SK-N-SH (cell line): ENCODE results near the gene EXOSC2. TPM values are rescaled to one million over a fixed set of nuclear protein-coding genes. Genes with fewer than 3 reads are reported as not detected.
A peak's percentile ranks its signal among the peaks of the same experiment; 100 is the strongest.

Experiments used
- CTCF ChIA-PET: fragments of 300-600, 350-600 bp; formaldehyde crosslinking; extraction: SDS; loops from one replicate; lab custom pipeline; 2021; lab: Yijun Ruan, JAX
- POLR2A ChIA-PET: fragments of 350-600 bp; sonication (Branson Sonifier 250); formaldehyde crosslinking; extraction: SDS; loops from one replicate; lab custom pipeline; 2020; ENCODE audit warnings: antibody characterized with exemption, inconsistent platforms; lab: Yijun Ruan, JAX
- DNase-seq: peaks from one replicate; pipeline ENCODE4 v3.0.0; 2012
- H2AFZ ChIP-seq: fragments of 200-600 bp; sonication (generic); 2 replicates; pipeline ENCODE4 v1.8.1; 2016; ENCODE audit warnings: antibody characterized with exemption, mild to moderate bottlenecking, low read depth
- H3F3A ChIP-seq: fragments of 200-600 bp; sonication (generic); replicated peaks from 2 replicates; pipeline ENCODE3; 2016; ENCODE audit warnings: antibody characterized with exemption, mild to moderate bottlenecking; ENCODE audit not compliant: insufficient read depth
- H3K27ac ChIP-seq, 2 experiments: fragments of 200-500 bp in 1 of 2; fragments of 200-600 bp in 1 of 2; sonication (Bioruptor generic) in 1 of 2; sonication (generic), shearing (Covaris generic) in 1 of 2; 2 replicates each; pipeline versions ENCODE4 v1.5.1 to v1.6.1; 2014 to 2016; ENCODE audit warnings: low read depth in 2 of 2, inconsistent platforms in 1 of 2, low read length in 1 of 2, mild to moderate bottlenecking in 1 of 2, mixed read lengths in 1 of 2
- H3K27me3 ChIP-seq: fragments of 200-600 bp; sonication (generic), shearing (Covaris generic); 2 replicates; pipeline ENCODE4 v1.6.1; 2016; ENCODE audit warnings: mixed run types; ENCODE audit not compliant: insufficient read depth
- H3K36me3 ChIP-seq, 2 experiments: fragments of 200-500 bp in 1 of 2; fragments of 200-600 bp in 1 of 2; sonication (Bioruptor generic) in 1 of 2; sonication (generic) in 1 of 2; replicated peaks in 1 of 2; 2 replicates each; pipeline versions ENCODE3 to v1.5.1; 2014 to 2016; ENCODE audit warnings: low read length in 1 of 2, mild to moderate bottlenecking in 1 of 2; ENCODE audit not compliant: insufficient read depth in 2 of 2, control insufficient read depth in 1 of 2
- H3K4me1 ChIP-seq, 2 experiments: fragments of 200-500 bp in 1 of 2; fragments of 200-600 bp in 1 of 2; sonication (Bioruptor generic) in 1 of 2; sonication (generic), shearing (Covaris generic) in 1 of 2; 2 replicates each; pipeline versions ENCODE4 v1.5.1 to v1.6.1; 2014 to 2016; ENCODE audit warnings: low read depth in 1 of 2, low read length in 1 of 2, mixed run types in 1 of 2; ENCODE audit not compliant: insufficient read depth in 2 of 2, control insufficient read depth in 1 of 2
- H3K4me2 ChIP-seq: fragments of 200-600 bp; sonication (generic), shearing (Covaris generic); 2 replicates; pipeline ENCODE4 v1.6.1; 2017; ENCODE audit warnings: mixed run types
- H3K4me3 ChIP-seq, 2 experiments: fragments of 200-500 bp in 1 of 2; fragments of 200-600 bp in 1 of 2; sonication (Bioruptor generic) in 1 of 2; sonication (generic), shearing (Covaris generic) in 1 of 2; 2 replicates each; pipeline versions ENCODE4 v1.5.1 to v1.8.1; 2014 to 2016; ENCODE audit warnings: low read depth in 2 of 2, inconsistent platforms in 1 of 2, low read length in 1 of 2, mild to moderate bottlenecking in 1 of 2, mixed read lengths in 1 of 2, moderate library complexity in 1 of 2
- H3K79me2 ChIP-seq: fragments of 200-600 bp; sonication (generic); 2 replicates; pipeline ENCODE4 v1.8.1; 2017; ENCODE audit warnings: mild to moderate bottlenecking; ENCODE audit not compliant: insufficient read depth
- H3K9ac ChIP-seq: fragments of 200-600 bp; sonication (generic); 2 replicates; pipeline ENCODE4 v1.6.1; 2017; ENCODE audit warnings: mixed run types
- H3K9me2 ChIP-seq: fragments of 200-600 bp; sonication (generic); 2 replicates; pipeline ENCODE4 v1.6.1; 2017; ENCODE audit warnings: mixed run types
- H3K9me3 ChIP-seq: fragments of 200-600 bp; sonication (generic); 2 replicates; pipeline ENCODE4 v1.6.1; 2017; ENCODE audit warnings: mixed run types, mild to moderate bottlenecking, moderate library complexity
- H4K20me1 ChIP-seq: fragments of 200-600 bp; sonication (generic); 2 replicates; pipeline ENCODE4 v1.6.1; 2017; ENCODE audit warnings: mild to moderate bottlenecking, mixed run types; ENCODE audit not compliant: insufficient read depth
- ELF1 ChIP-seq: IDR thresholded peaks from 2 replicates; pipeline ENCODE4 v1.4.0; 2012
- EP300 ChIP-seq, 2 experiments: IDR thresholded peaks; 2 replicates each; pipeline versions ENCODE4 v1.4.0 to v1.6.1; 2012; ENCODE audit warnings: borderline replicate concordance in 1 of 2, low read depth in 1 of 2, low read length in 1 of 2
- FOSL2 ChIP-seq: IDR thresholded peaks from 2 replicates; pipeline ENCODE4 v1.4.0; 2012; ENCODE audit warnings: low read depth, mild to moderate bottlenecking, moderate library complexity, borderline replicate concordance
- FOXJ3 ChIP-seq: sonication (generic); formaldehyde crosslinking; IDR thresholded peaks from 2 replicates; pipeline ENCODE4 v1.5.1; 2020; ENCODE audit warnings: mild to moderate bottlenecking, missing genetic modification reagents
- GATA2 ChIP-seq: sonication (generic); formaldehyde crosslinking; IDR thresholded peaks from 2 replicates; pipeline ENCODE4 v1.5.0; 2020; ENCODE audit warnings: mild to moderate bottlenecking, missing genetic modification reagents
- IRF3 ChIP-seq: fragments of 150-350 bp; IDR thresholded peaks from 2 replicates; pipeline ENCODE4 v1.6.1; 2016; ENCODE audit warnings: mild to moderate bottlenecking, low read depth, low read length
- JUND ChIP-seq: IDR thresholded peaks from 2 replicates; pipeline ENCODE4 v1.4.0; 2012
- MXI1 ChIP-seq: IDR thresholded peaks from 2 replicates; pipeline ENCODE4 v1.6.1; 2012; ENCODE audit warnings: mild to moderate bottlenecking, low read depth, low read length, improper control_type of control experiment
- POLR2AphosphoS5 ChIP-seq: IDR thresholded peaks from 2 replicates; pipeline ENCODE4 v1.6.1; 2012; ENCODE audit warnings: low read depth, low read length
- RAD21 ChIP-seq: IDR thresholded peaks from 2 replicates; pipeline ENCODE4 v1.6.1; 2012; ENCODE audit warnings: mild to moderate bottlenecking, low read length
- REST ChIP-seq: IDR thresholded peaks from 2 replicates; pipeline ENCODE4 v1.6.1; 2012; ENCODE audit warnings: mild to moderate bottlenecking, low read depth, low read length, moderate library complexity
- RXRA ChIP-seq: IDR thresholded peaks from 2 replicates; pipeline ENCODE4 v1.4.0; 2012; ENCODE audit warnings: low read depth, mild to moderate bottlenecking, borderline replicate concordance
- SIN3A ChIP-seq: IDR thresholded peaks from 2 replicates; pipeline ENCODE4 v1.6.1; 2012; ENCODE audit warnings: low read depth, mild to moderate bottlenecking, low read length, moderate library complexity, borderline replicate concordance
- SMC3 ChIP-seq: IDR thresholded peaks from 2 replicates; pipeline ENCODE4 v1.6.1; 2012; ENCODE audit warnings: low read depth, low read length, improper control_type of control experiment
- TCF12 ChIP-seq: IDR thresholded peaks from 2 replicates; pipeline ENCODE4 v1.4.0; 2012
- USF1 ChIP-seq: IDR thresholded peaks from 2 replicates; pipeline ENCODE4 v1.4.0; 2012; ENCODE audit warnings: low read depth, borderline replicate concordance
- ZBTB33 ChIP-seq: IDR thresholded peaks from 2 replicates; pipeline ENCODE4 v1.4.0; 2012; ENCODE audit warnings: low read depth, borderline replicate concordance
- WGBS: methylation state at CpG from one replicate; pipeline ENCODE4 v1.1.6; 2017; ENCODE audit warnings: low lambda C conversion rate; 5-methylcytosine and 5-hydroxymethylcytosine counted together
- polyA plus RNA-seq, 3 experiments: library from polyadenylated mRNA; depleted of rRNA; stranded (reverse); fragments of >200 nt; gene quantifications; 2 replicates each; pipeline ENCODE4 v1.2.3, GENCODE V29; 2012

The EXOSC2 gene
- polyA plus RNA-seq, 1 of the 3 experiments (the other 2 are of a cell fraction), result 28.7 TPM

GRCh38 chr9:130741831-130742449 lies 48.4 kb downstream of the EXOSC2 start:
- Histone ChIP-seq H3K9me3 (no peaks in the 10 kb centered on the region), H4K20me1 (no peaks in the 10 kb centered on the region), H3K4me3 (no peak overlapping the region), H3K27ac (no peak overlapping the region; a peak in 1 of 4 replicates), H3K9ac (no peak overlapping the region), H2AFZ (no peak overlapping the region), H3K27me3 (no peaks in the 10 kb centered on the region), H3K4me1 (peaks cover 4 to 8% of the 10 kb centered on the region in 2 experiments; a peak in 2 of 4 replicates), H3K9me2 (no peaks in the 10 kb centered on the region), H3K36me3 (no peaks in the 10 kb centered on the region), H3F3A (peaks cover 12% of the 10 kb centered on the region), H3K79me2 (peaks cover 69% of the 10 kb centered on the region), H3K4me2 (no peak overlapping the region)
- no peak for TF ChIP-seq ZBTB33
- no peak for TF ChIP-seq MXI1
- TF ChIP-seq SIN3A, result no peak
- TF ChIP-seq FOXJ3 (CRISPR knock-in tag), result no peak
- TF ChIP-seq EP300 (IDR thresholded peaks at IDR 0.05; ENCODE audit: borderline replicate concordance in 1 of 2, low read depth in 1 of 2, low read length in 1 of 2), result no peak
- TF ChIP-seq USF1, result peak; percentile 54; the same call in 1 of the 2 replicates
- TF ChIP-seq FOSL2, result peak; percentile 23; the same call in 1 of the 2 replicates
- TF ChIP-seq ELF1, result no peak
- TF ChIP-seq TCF12, result no peak
- CTCF ChIA-PET, result interaction anchor here (0.7 kb wide), 1 partner anchor 125 kb away, joined by 3 read pairs; no protein-coding TSS in a partner anchor
- 69% methylated on average over 7 of the region's 7 CpGs for WGBS
- POLR2A ChIA-PET, result no interaction called here
- no peak for DNase-seq

- no peaks in the 10 kb centered on the region for H3K9me3 ChIP-seq
- H3K9ac ChIP-seq, result no peak overlapping the region
- H3K36me3 ChIP-seq, result no peaks in the 10 kb centered on the region
- no peak overlapping the region for H3K27ac ChIP-seq
- H3K4me2 ChIP-seq, result no peak overlapping the region
- peaks cover 70% of the 10 kb centered on the region; the same call in 1 of the 2 replicates for H3K79me2 ChIP-seq
- 89% methylated on average over 4 of the region's 4 CpGs for WGBS
- peaks cover 4 to 8% of the 10 kb centered on the region in 2 experiments; a peak in 2 of 4 replicates for H3K4me1 ChIP-seq
- POLR2A ChIA-PET, result no interaction called here
- no peaks in the 10 kb centered on the region for H3K27me3 ChIP-seq
- CTCF ChIA-PET, result interaction anchor here (1.3 kb wide), 1 partner anchor 255 kb away, joined by 3 read pairs; no protein-coding TSS in a partner anchor
- H4K20me1 ChIP-seq, result no peaks in the 10 kb centered on the region
- no peak overlapping the region for H3K4me3 ChIP-seq
- H2AFZ ChIP-seq, result no peak overlapping the region
- peaks cover 8% of the 10 kb centered on the region for H3F3A ChIP-seq
- no peak for DNase-seq
- no peaks in the 10 kb centered on the region for H3K9me2 ChIP-seq
- TF ChIP-seq ZBTB33 (no peak), REST (no peak), POLR2AphosphoS5 (no peak), RXRA (no peak), SMC3 (no peak), SIN3A (no peak), RAD21 (no peak), GATA2 (no peak), IRF3 (no peak), TCF12 (no peak), MXI1 (no peak), JUND (no peak)
Observed at GRCh38 chr9:130743656-130744055, 50.1 kb downstream of the EXOSC2 start.
